GM18517 (cell line): Measurements from ENCODE around the gene FAM50A.
A peak's percentile ranks its signal among the peaks of the same experiment; 100 is the strongest.

Experiments
- ATAC-seq: cut with Tn5 transposase; IDR thresholded peaks from one replicate; pipeline ENCODE4 v1.9.1; 2021; ENCODE audit warnings: mild to moderate bottlenecking, moderate library complexity; ENCODE audit not compliant: unreplicated experiment

Gene FAM50A

GRCh38 chrX:154463611-154464220 is 19.8 kb downstream of the FAM50A start:
- ATAC-seq = no peak

GRCh38 chrX:154464806-154465365 is 20.9 kb downstream of the FAM50A start:
- no peak for ATAC-seq

- no peak for ATAC-seq
Measured at GRCh38 chrX:154465601-154466000, 21.7 kb downstream of the FAM50A start.

GRCh38 chrX:154466036-154466435 is 22.1 kb downstream of the FAM50A start:
- no peak for ATAC-seq

GRCh38 chrX:154466907-154467306 is 23.0 kb downstream of the FAM50A start:
- no peak for ATAC-seq

- ATAC-seq = no peak
Measured at GRCh38 chrX:154467556-154467955, 23.6 kb downstream of the FAM50A start.

- no peak for ATAC-seq
Measured at GRCh38 chrX:154468217-154468616, 24.3 kb downstream of the FAM50A start.

GRCh38 chrX:154469114-154469513 is 25.2 kb downstream of the FAM50A start:
- no peak for ATAC-seq

GRCh38 chrX:154469880-154470279 is 25.9 kb downstream of the FAM50A start:
- no peak for ATAC-seq

- no peak for ATAC-seq
Measured at GRCh38 chrX:154470434-154470833, 26.5 kb downstream of the FAM50A start.

- ATAC-seq = no peak
Measured at GRCh38 chrX:154470914-154471568, 27.1 kb downstream of the FAM50A start.

- no peak for ATAC-seq
Measured at GRCh38 chrX:154471839-154472684, 28.1 kb downstream of the FAM50A start.

GRCh38 chrX:154472685-154473632 is 29.0 kb downstream of the FAM50A start:
- no peak for ATAC-seq

- no peak for ATAC-seq
Measured at GRCh38 chrX:154473683-154474082, 29.7 kb downstream of the FAM50A start.

GRCh38 chrX:154476821-154477220 is 32.9 kb downstream of the FAM50A start:
- ATAC-seq = no peak

GRCh38 chrX:154477891-154478477 is 34.0 kb downstream of the FAM50A start:
- ATAC-seq = no peak

- peak; percentile 77 for ATAC-seq
Measured at GRCh38 chrX:154478728-154479622, 35.0 kb downstream of the FAM50A start, which contains the start of gene LAGE3. Gene LAGE3 (minus strand): TSS chrX:154479281. CDS start chrX:154478915, 366 bp downstream.

GRCh38 chrX:154481195-154481594 is 37.3 kb downstream of the FAM50A start:
- no peak for ATAC-seq
